Body of pancreas (tissue), 4 donors: ENCODE results near the gene COMMD3. TPM values are rescaled to one million over a fixed set of nuclear protein-coding genes. Genes with fewer than 3 reads are reported as not detected.

Experiments
- ATAC-seq: fragments of 150-250 bp; one replicate; pipeline ENCODE4 v1.9.1; 2016
- DNase-seq, 4 donors: peaks; one replicate each; pipeline ENCODE4 v3.0.0-alpha.2; 2019
- H3K27ac ChIP-seq, 4 donors: fragments of 200-600 bp; sonication (generic); 1 replicate in 3 of 4; 2 replicates in 1 of 4; pipeline versions ENCODE4 v1.5.1 to v1.6.1; 2016 to 2019; ENCODE audit warnings: mild to moderate bottlenecking in 1 of 4, mixed read lengths in 1 of 4, moderate library complexity in 1 of 4
- H3K27me3 ChIP-seq, 2 donors: fragments of 200-600 bp; sonication (generic); one replicate each; pipeline ENCODE4 v1.6.0; 2016; ENCODE audit warnings: mild to moderate bottlenecking in 1 of 2
- H3K36me3 ChIP-seq, 2 donors: fragments of 200-600 bp; sonication (generic); replicated peaks in 1 of 2; 2 replicates each; pipeline ENCODE4 v1.5.1; 2016; ENCODE audit warnings: low read depth in 2 of 2; ENCODE audit not compliant: insufficient read depth in 1 of 2
- H3K4me1 ChIP-seq: fragments of 200-600 bp; sonication (generic); one replicate; pipeline ENCODE4 v1.6.0; 2016
- H3K4me3 ChIP-seq, 2 donors: fragments of 200-600 bp; sonication (generic); 1 replicate in 1 of 2; 2 replicates in 1 of 2; pipeline ENCODE4 v1.5.1; 2016 to 2019
- H3K9me3 ChIP-seq, 3 donors: fragments of 200-600 bp; sonication (generic); 1 replicate in 2 of 3; 2 replicates in 1 of 3; pipeline ENCODE4 v1.5.1; 2016
- POLR2A ChIP-seq, 3 donors: fragments of 450-650 bp; IDR thresholded peaks; one replicate each; pipeline ENCODE4 v1.6.1; 2016; ENCODE audit warnings: antibody characterized with exemption in 3 of 3, mild to moderate bottlenecking in 2 of 3
- WGBS, 2 donors: methylation state at CpG; one replicate each; pipeline ENCODE4 v1.1.5; 2017; 5-methylcytosine and 5-hydroxymethylcytosine counted together
- intact Hi-C: fragments of 100-400 bp; cut with DNase I; formaldehyde crosslinking; loops from one replicate; pipeline ENCODE4 v1.15.1; 2023
- total RNA-seq, 2 donors: library from RNA; depleted of rRNA; stranded (reverse); fragments of >200 nt; gene quantifications; one replicate each; pipeline ENCODE4 v1.1.0, GENCODE V29; 2016
- TF ChIP-seq, protein P1 (sequence below), 7 experiments: fragments of 450-650 bp in 4 of 7; fragments of 200-600 bp in 3 of 7; sonication (generic) in 3 of 7; IDR thresholded peaks; one replicate each; pipeline ENCODE4 v1.5.1; 2016 to 2019; ENCODE audit warnings: antibody characterized with exemption in 7 of 7

Gene COMMD3
- total RNA-seq, 2 donors from 2014 or later, result 14.8 to 32.7 TPM

DNA sequence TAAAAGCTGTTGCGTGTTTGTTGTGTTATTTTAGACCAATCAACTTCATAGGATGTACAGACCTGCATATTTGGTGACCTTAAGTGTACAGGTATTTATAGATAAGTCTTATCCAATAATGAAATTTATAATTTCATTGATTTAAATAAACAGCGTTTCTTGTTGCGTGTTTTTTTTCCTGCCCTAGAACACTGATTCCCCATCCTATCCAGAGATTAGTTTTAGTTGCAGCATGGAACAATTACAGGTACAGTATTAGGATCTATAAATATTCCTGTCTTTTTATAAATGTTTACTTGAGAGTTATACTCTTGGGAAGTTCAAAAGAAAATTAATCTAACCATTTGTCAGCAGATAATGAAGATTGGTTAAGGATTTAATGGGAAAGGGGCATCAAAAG, 2.6 kb downstream of the COMMD3 start:
- 91 to 94% methylated on average over 3 of the region's 3 CpGs for WGBS, 2 donors
- intact Hi-C loops, result no loop called here

DNA sequence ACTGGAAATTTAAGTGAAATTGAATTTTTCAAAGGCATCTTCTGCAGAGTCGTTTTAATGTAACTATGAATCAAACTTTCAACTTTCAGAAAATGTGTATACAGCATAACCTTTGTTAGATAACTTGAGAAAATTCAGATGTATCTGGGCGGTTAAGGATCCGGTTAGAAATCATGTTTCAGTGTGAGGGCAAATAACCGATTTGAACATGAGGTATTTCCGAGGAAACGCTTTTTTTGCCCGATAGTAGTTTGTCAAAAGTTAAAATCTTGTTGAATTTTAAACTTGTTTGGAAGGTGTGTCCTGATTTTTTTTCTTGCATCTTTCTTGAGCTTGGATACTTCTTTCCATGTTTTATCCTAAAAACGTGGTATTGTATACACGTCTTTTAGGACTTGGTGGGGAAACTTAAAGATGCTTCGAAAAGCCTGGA, 3.4 kb downstream of the COMMD3 start:
- no peak overlapping the region for H3K4me3 ChIP-seq
- peaks cover 59% of the 10 kb centered on the region for H3K4me1 ChIP-seq
- H3K27ac ChIP-seq, result peak overlapping the region in 2 of 4 donors; percentile 66 to 87
- H3K27me3 ChIP-seq, result no peaks in the 10 kb centered on the region
- WGBS, 2 donors, result 85 to 89% methylated on average over 10 of the region's 10 CpGs
- TF ChIP-seq, protein P1, sequence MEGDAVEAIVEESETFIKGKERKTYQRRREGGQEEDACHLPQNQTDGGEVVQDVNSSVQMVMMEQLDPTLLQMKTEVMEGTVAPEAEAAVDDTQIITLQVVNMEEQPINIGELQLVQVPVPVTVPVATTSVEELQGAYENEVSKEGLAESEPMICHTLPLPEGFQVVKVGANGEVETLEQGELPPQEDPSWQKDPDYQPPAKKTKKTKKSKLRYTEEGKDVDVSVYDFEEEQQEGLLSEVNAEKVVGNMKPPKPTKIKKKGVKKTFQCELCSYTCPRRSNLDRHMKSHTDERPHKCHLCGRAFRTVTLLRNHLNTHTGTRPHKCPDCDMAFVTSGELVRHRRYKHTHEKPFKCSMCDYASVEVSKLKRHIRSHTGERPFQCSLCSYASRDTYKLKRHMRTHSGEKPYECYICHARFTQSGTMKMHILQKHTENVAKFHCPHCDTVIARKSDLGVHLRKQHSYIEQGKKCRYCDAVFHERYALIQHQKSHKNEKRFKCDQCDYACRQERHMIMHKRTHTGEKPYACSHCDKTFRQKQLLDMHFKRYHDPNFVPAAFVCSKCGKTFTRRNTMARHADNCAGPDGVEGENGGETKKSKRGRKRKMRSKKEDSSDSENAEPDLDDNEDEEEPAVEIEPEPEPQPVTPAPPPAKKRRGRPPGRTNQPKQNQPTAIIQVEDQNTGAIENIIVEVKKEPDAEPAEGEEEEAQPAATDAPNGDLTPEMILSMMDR (IDR thresholded peaks at IDR 0.05), result no peak
- TF ChIP-seq POLR2A (IDR thresholded peaks at IDR 0.05), result no peak
- intact Hi-C loops, result no loop called here
- H3K36me3 ChIP-seq, result no peaks in the 10 kb centered on the region
- DNase-seq (no peak), ATAC-seq (no peak)
- H3K9me3 ChIP-seq, result no peaks in the 10 kb centered on the region

More for the DNA sequence above, 2.6 kb downstream of the COMMD3 start:
- DNase-seq (no peak), ATAC-seq (no peak)
- peaks cover 51% of the 10 kb centered on the region for H3K4me1 ChIP-seq
- no peaks in the 10 kb centered on the region for H3K9me3 ChIP-seq
- H3K27me3 ChIP-seq, result no peaks in the 10 kb centered on the region
- H3K36me3 ChIP-seq, result no peaks in the 10 kb centered on the region
- H3K27ac ChIP-seq, result no peak overlapping the region
- no peak for TF ChIP-seq POLR2A (IDR thresholded peaks at IDR 0.05)
- TF ChIP-seq, protein P1 (IDR thresholded peaks at IDR 0.05), result no peak
- H3K4me3 ChIP-seq, result no peak overlapping the region

DNA sequence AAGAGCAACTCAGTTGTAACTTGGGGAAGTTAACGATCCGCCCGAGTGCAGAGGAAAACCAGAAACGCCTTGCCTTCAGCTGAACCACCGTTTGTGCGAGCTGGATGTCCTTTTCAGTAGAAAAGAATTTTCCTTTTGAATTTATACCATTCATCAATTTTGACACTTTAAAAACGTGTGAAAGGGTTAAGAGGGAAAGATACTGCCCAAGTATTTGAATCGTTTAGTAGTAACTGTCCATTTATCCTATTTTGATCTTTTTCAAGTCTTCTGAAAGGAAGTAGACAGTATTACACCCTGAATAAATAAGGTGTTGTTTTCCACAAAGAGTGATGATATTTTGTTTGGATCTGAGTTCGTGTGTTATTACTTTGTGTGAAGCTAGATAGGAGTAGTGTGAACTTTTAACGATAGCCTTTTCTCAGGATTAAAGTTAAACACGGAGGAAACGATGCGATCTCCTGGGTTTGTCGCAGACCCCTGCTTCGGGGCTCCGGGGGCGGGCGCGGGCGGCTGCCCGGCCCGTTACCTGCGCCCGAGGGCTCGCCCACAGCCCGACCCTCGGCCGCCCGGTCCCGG, 3.9 kb downstream of the COMMD3 start:
- no peaks in the 10 kb centered on the region for H3K9me3 ChIP-seq
- WGBS, 2 donors, result 14 to 16% methylated on average over 24 to 30 of the region's 30 CpGs
- no peak overlapping the region for H3K4me3 ChIP-seq
- no peak for ATAC-seq
- no peaks in the 10 kb centered on the region for H3K27me3 ChIP-seq
- H3K4me1 ChIP-seq, result peaks cover 64% of the 10 kb centered on the region
- no peak for DNase-seq
- intact Hi-C loops, result no loop called here
- H3K27ac ChIP-seq, result peak overlapping the region; percentile 52 to 87 (median 72)
- H3K36me3 ChIP-seq, result no peaks in the 10 kb centered on the region
- TF ChIP-seq POLR2A (IDR thresholded peaks at IDR 0.05), result no peak
- TF ChIP-seq, protein P1 (IDR thresholded peaks at IDR 0.05), result no peak

- Histone ChIP-seq H3K4me3 (peak within 1 kb of the TSS; percentile 60 to 79), H3K27ac (peak within 1 kb of the TSS; percentile 79 to 94 (median 84)), H3K4me1 (peaks cover 60% of the 10 kb centered on the region), H3K9me3 (no peaks in the 10 kb centered on the region), H3K36me3 (no peaks in the 10 kb centered on the region), H3K27me3 (no peaks in the 10 kb centered on the region)
- DNase-seq (peak; percentile 78 to 86 (median 83)), ATAC-seq (peak; percentile 66)
- no peak for TF ChIP-seq POLR2A (IDR thresholded peaks at IDR 0.05)
- TF ChIP-seq, protein P1 (IDR thresholded peaks at IDR 0.05), result peak in 3 of 7 experiments; percentile 7 to 22 (median 13)
- intact Hi-C loops, result no loop called here
- 1% methylated on average over 22 of the region's 85 CpGs; no CpG with 5 or more reads in 1 of the 2 donors for WGBS, 2 donors
These were observed 4.5 kb downstream of the COMMD3 start, which contains the start of gene BMI1 for GRCh38 chr10:22320591-22321155. TSS of gene BMI1 (plus strand) at chr10:22321099. CDS start at chr10:22326450, 5,351 bp downstream.
